HFF-Myc (cell line): ENCODE data around the gene LRP2BP.

Source experiments
- DNase-seq: peaks from one replicate; pipeline ENCODE4 v3.0.0-alpha.2; 2011; ENCODE audit warnings: low read depth; ENCODE audit errors: extremely low read depth
- H3K4me3 ChIP-seq: replicated peaks from 2 replicates; pipeline ENCODE4 v1.5.1; 2011; ENCODE audit warnings: low read depth, mild to moderate bottlenecking, control low read depth, low read length
- CTCF ChIP-seq: IDR thresholded peaks from 2 replicates; pipeline ENCODE4 v1.5.1; 2012; ENCODE audit warnings: mild to moderate bottlenecking, low read depth, low read length, control low read depth; ENCODE audit errors: missing control alignments

Gene LRP2BP

GRCh38 chr4:185379326-185380295 lies 16.1 kb downstream of the LRP2BP start:
- DNase-seq: no peak
- TF ChIP-seq CTCF: no peak
- no peak overlapping the region for H3K4me3 ChIP-seq

GRCh38 chr4:185378264-185378663 lies 17.5 kb downstream of the LRP2BP start:
- no peak for TF ChIP-seq CTCF
- no peak overlapping the region for H3K4me3 ChIP-seq
- no peak for DNase-seq

GRCh38 chr4:185374573-185374972 lies 21.2 kb downstream of the LRP2BP start:
- no peak for TF ChIP-seq CTCF
- no peak for DNase-seq

GRCh38 chr4:185374027-185374426 lies 21.7 kb downstream of the LRP2BP start:
- DNase-seq: no peak
- no peak for TF ChIP-seq CTCF
- no peak overlapping the region for H3K4me3 ChIP-seq

More at GRCh38 chr4:185374573-185374972, 21.2 kb downstream of the LRP2BP start:
- H3K4me3 ChIP-seq: no peak overlapping the region

GRCh38 chr4:185371702-185372101 lies 24.0 kb downstream of the LRP2BP start:
- H3K4me3 ChIP-seq: no peak overlapping the region
- DNase-seq: no peak
- no peak for TF ChIP-seq CTCF

- no peak for DNase-seq
- TF ChIP-seq CTCF: no peak
- no peak overlapping the region for H3K4me3 ChIP-seq
Measured at GRCh38 chr4:185370268-185370949, 25.3 kb downstream of the LRP2BP start.
